ENCODE measurements around the gene WFS1. TPM values are rescaled to one million over a fixed set of nuclear protein-coding genes. Genes with fewer than 3 reads are reported as not detected.

WFS1 gene
- total and polyA plus RNA-seq, 5 donors = 47.9 to 76.6 (median 58.4) TPM

DNA sequence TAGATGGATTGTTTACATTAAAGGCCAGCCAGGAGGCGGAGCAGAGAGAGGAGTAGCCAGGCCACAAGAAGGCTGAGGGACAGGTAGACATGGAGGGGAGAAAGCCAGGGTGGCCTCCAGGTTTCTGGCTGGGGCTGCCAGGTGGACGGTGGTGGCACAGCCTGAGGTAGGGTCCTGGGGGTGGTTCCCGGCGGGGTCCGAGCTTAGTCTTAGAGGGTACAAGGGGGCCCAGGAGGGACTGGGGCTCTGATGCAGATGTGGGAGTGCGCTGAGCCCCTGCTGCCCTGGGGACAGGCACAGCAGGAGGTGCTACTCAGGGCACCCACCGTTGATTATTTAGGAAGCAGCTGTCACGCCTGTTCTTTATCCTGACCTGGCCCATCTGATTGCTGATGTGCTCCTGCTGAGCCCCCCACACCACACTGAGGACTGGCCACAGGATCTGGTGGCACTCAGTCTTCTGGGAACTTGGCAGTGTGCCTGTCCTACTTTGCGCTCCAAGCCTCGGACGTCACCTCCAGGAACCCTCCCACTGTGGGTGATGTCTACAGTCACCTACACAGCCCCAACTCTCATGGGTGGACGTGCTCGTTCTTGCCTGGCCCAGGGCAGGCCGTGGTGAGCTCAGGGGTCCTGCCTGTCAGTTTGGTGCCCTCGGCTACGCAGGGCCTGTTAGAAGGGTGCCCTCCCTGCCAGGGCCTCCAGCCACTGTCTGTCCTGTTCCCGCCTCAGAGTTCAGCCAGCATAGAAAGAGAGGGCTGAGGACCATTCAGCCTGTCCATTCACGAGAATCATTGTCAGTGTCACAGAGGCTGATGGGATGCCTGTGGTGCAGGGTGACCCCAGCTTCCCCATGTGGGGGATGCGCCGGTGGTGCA is 12.0 kb downstream of the WFS1 start:
- peak; percentile 39 to 45 for ATAC-seq
- intact Hi-C loops (cut with DNase I) = no loop called here
- peak; percentile 54 to 82 (median 79) for DNase-seq
- Histone ChIP-seq H3K27ac (ENCODE audit: low read length) (peak overlapping the region; percentile 16), H3K4me1 (ENCODE audit: control insufficient read depth, insufficient read depth, low read length) (peaks cover 22% of the 10 kb centered on the region), H3K4me3 (ENCODE audit: low read length) (no peak overlapping the region), H3K27me3 (ENCODE audit: control insufficient read depth, insufficient read depth) (no peaks in the 10 kb centered on the region), H3K9me3 (ENCODE audit: control insufficient read depth, low read length) (no peaks in the 10 kb centered on the region)
- 61% methylated on average over 20 of the region's 20 CpGs for WGBS

DNA sequence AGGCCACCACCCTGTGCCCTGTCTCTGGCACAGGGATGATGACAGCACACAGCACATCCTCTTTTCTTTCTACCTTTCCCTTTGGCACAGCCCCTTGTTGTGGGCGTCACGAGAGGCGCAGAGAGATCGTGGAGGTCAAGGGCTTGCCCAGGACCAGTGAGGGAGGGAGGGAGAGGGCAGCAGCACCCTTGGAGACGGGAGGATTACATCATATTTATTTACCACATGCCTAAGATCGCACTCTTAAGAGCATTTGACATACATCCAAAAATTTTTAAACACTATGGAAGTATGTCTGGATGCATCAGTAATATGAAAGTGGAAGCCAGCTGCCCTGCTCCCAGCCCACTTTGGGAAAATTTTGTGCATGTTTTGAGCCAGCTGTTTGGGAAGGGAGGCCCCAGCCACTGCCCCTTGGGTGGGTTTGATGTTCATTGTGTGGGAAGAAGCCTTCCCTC is 12.7 kb downstream of the WFS1 start:
- 48% methylated on average over 6 of the region's 6 CpGs for WGBS
- DNase-seq = peak in 1 of 3 donors; percentile 43
- Histone ChIP-seq H3K4me3 (ENCODE audit: low read length) (no peak overlapping the region), H3K4me1 (ENCODE audit: control insufficient read depth, insufficient read depth, low read length) (peaks cover 21% of the 10 kb centered on the region), H3K27ac (ENCODE audit: low read length) (peak overlapping the region; percentile 16), H3K9me3 (ENCODE audit: control insufficient read depth, low read length) (no peaks in the 10 kb centered on the region), H3K27me3 (ENCODE audit: control insufficient read depth, insufficient read depth) (no peaks in the 10 kb centered on the region)
- intact Hi-C loops (cut with DNase I) = no loop called here
- ATAC-seq = peak in 1 of 2 donors; percentile 4

DNA sequence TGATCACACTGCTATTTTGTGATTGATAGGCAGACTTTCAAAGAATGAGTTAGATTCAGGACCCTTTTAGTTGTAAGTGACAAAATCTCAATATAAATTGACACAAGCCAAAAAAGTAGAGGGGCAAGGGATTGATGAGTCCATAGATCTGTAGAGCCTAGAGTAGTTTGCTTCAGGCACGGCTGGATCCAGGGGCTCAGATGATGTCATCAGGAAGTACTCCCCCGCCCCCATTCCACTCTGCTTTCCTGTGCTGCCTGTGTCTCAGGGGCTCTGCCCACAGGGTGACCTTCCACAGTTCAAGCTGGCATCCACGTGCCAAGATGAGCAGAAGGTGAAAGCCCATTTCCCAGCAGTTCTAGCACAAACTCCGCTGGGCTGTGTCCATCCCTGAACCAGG is 13.6 kb downstream of the WFS1 start:
- no peak overlapping the region for H3K27ac ChIP-seq (ENCODE audit: low read length)
- no peaks in the 10 kb centered on the region for H3K9me3 ChIP-seq (ENCODE audit: control insufficient read depth, low read length)
- H3K4me3 ChIP-seq (ENCODE audit: low read length) = no peak overlapping the region
- intact Hi-C loops (cut with DNase I) = no loop called here
- DNase-seq (peak in 2 of 3 donors; percentile 27 to 52), ATAC-seq (no peak)
- H3K27me3 ChIP-seq (ENCODE audit: control insufficient read depth, insufficient read depth) = no peaks in the 10 kb centered on the region
- H3K4me1 ChIP-seq (ENCODE audit: control insufficient read depth, insufficient read depth, low read length) = peaks cover 16% of the 10 kb centered on the region
- 88% methylated on average over 4 of the region's 4 CpGs for WGBS

DNA sequence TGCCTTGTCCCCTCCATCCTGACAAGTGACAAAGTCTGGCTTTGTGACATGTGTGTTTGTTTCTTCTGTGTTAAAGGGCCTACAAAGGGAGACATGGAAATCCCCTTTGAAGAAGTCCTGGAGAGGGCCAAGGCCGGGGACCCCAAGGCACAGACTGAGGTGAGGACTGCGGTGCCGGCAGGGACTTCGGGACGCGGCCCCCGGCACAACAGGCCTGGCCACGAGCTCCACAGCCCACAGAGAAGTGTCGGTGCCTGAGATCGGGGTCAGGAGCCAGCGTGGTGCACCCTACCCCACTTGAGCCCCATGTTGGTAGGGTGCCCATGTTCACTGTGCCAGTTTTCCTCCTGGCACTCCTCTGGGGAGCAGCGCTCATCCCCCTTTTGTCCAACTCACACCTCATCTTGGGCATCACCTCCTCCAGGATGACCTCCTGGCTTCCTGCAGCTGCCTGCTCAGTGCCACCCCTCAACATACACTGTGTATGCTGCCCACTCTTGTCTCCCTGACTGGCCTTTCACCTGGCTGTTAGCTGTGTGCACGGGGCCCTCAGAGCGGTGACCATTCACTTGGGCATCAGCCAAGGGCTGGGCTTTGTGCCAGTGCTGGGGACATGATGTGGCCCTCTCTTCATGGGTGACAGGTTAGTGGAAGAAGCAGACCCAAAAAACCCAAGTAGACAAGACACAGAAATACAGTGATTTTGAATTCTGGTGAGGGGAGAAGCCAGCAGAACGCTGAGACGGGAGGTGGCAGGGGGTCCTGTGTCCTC is 17.6 kb downstream of the WFS1 start:
- intact Hi-C loops (cut with DNase I) = no loop called here
- ATAC-seq = no peak
- no peaks in the 10 kb centered on the region for H3K27me3 ChIP-seq (ENCODE audit: control insufficient read depth, insufficient read depth)
- WGBS = 93% methylated on average over 16 of the region's 16 CpGs
- DNase-seq = no peak
- H3K4me1 ChIP-seq (ENCODE audit: control insufficient read depth, insufficient read depth, low read length) = peaks cover 3% of the 10 kb centered on the region
- no peak overlapping the region for H3K27ac ChIP-seq (ENCODE audit: low read length)
- no peak overlapping the region for H3K4me3 ChIP-seq (ENCODE audit: low read length)
- no peaks in the 10 kb centered on the region for H3K9me3 ChIP-seq (ENCODE audit: control insufficient read depth, low read length)

DNA sequence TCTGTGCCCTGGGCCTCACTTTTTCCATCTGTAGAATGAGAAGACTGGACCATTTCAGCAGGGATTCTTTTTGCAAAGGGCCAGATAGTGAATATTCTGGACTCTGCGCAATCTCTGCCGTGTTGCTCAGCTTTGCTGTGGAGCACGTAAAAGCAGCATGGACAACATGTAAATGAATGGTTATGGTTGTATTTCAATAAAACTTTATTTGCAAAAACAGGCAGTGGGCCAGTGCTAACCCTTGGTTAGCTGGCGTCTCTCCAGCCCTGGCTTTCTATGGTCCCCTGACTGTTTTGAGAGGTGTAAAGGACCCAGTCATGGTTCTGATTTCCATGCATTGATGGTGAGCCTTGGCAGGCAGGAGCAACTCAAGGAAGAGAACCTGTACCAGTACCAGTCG is 18.7 kb downstream of the WFS1 start:
- H3K27ac ChIP-seq (ENCODE audit: low read length) = no peak overlapping the region
- WGBS = 96% methylated on average over 5 of the region's 5 CpGs
- no peak overlapping the region for H3K4me3 ChIP-seq (ENCODE audit: low read length)
- ATAC-seq (no peak), DNase-seq (no peak)
- H3K9me3 ChIP-seq (ENCODE audit: control insufficient read depth, low read length) = no peaks in the 10 kb centered on the region
- no peaks in the 10 kb centered on the region for H3K27me3 ChIP-seq (ENCODE audit: control insufficient read depth, insufficient read depth)
- H3K4me1 ChIP-seq (ENCODE audit: control insufficient read depth, insufficient read depth, low read length) = no peaks in the 10 kb centered on the region
- intact Hi-C loops (cut with DNase I) = no loop called here

DNA sequence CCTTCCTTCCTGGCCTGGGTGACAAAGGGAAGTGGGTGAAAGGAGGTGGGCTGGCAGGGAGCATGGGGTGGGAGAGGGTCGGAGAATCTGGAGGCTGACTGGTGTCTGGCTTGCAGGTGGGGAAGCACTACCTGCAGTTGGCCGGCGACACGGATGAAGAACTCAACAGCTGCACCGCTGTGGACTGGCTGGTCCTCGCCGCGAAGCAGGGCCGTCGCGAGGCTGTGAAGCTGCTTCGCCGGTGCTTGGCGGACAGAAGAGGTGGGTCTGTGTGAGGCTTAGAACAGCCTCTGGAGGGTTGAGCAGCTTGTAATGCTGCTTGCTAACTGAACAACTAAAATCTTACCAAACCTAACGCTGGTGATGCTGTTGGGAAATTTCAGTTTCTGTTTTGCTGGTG is 19.2 kb downstream of the WFS1 start:
- no peak for ATAC-seq
- Histone ChIP-seq H3K9me3 (ENCODE audit: control insufficient read depth, low read length) (no peaks in the 10 kb centered on the region), H3K4me1 (ENCODE audit: control insufficient read depth, insufficient read depth, low read length) (no peaks in the 10 kb centered on the region), H3K4me3 (ENCODE audit: low read length) (no peak overlapping the region), H3K27me3 (ENCODE audit: control insufficient read depth, insufficient read depth) (no peaks in the 10 kb centered on the region), H3K27ac (ENCODE audit: low read length) (no peak overlapping the region)
- intact Hi-C loops (cut with DNase I) = no loop called here
- WGBS = 95% methylated on average over 15 of the region's 15 CpGs
- DNase-seq = no peak

DNA sequence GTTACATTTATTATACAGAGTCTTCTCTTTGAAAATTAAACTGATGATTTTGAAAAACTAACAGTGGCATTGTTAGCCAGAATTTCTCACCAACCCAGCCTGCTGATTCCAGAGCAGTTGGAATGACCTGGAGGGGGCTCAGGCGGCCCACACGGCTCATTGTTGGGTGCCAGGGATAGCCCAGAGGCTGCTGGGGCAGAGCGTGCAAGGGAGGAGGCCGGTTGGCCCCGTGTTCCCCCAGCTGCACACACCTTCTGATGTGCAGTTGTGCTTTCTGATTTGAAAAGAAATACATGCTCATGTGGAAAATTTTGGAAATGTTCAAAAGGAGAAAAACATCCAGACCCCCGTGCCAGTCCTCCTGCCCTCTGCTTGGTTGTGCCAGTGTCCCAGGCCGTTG is 20.6 kb downstream of the WFS1 start:
- H3K27ac ChIP-seq (ENCODE audit: low read length) = no peak overlapping the region
- no peak for DNase-seq
- WGBS = 95% methylated on average over 7 of the region's 7 CpGs
- no peaks in the 10 kb centered on the region for H3K4me1 ChIP-seq (ENCODE audit: control insufficient read depth, insufficient read depth, low read length)
- ATAC-seq = no peak
- intact Hi-C loops (cut with DNase I) = no loop called here
- H3K27me3 ChIP-seq (ENCODE audit: control insufficient read depth, insufficient read depth) = no peaks in the 10 kb centered on the region
- no peaks in the 10 kb centered on the region for H3K9me3 ChIP-seq (ENCODE audit: control insufficient read depth, low read length)
- no peak overlapping the region for H3K4me3 ChIP-seq (ENCODE audit: low read length)

DNA sequence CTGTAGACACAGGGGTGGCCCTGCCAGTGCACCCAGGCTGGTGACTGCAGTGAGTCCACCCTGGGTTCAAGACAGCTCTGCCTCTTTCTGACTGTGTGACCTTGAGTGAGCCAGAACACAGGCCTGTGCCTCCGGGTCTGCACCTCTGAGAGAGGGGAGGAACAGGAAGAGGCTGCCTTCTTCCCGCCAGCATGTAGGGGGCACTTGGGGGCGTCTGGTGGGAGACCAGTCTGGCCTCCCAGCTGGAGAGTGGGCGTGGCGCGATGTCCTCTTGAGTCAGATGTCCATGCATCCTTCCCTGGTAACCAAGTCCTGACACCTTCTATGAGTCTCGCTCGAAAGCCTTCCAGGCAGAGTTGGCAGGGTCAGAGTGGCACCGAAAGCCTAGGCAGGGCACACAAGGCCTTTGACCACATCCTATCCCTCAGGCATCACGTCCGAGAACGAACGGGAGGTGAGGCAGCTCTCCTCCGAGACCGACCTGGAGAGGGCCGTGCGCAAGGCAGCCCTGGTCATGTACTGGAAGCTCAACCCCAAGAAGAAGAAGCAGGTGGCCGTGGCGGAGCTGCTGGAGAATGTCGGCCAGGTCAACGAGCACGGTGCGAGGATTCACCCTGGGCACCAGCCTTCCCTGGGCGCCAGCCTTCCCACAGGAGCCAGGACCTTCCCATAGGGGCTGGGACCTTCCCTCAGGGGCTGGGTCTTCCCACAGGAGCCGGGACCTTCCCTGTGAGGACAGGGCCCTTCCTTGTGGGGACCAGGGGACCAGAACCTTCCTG is 21.3 kb downstream of the WFS1 start:
- intact Hi-C loops (cut with DNase I) = no loop called here
- Histone ChIP-seq H3K4me1 (ENCODE audit: control insufficient read depth, insufficient read depth, low read length) (no peaks in the 10 kb centered on the region), H3K9me3 (ENCODE audit: control insufficient read depth, low read length) (no peaks in the 10 kb centered on the region), H3K27ac (ENCODE audit: low read length) (no peak overlapping the region), H3K27me3 (ENCODE audit: control insufficient read depth, insufficient read depth) (no peaks in the 10 kb centered on the region), H3K4me3 (ENCODE audit: low read length) (no peak overlapping the region)
- 88% methylated on average over 25 of the region's 25 CpGs for WGBS
- ATAC-seq = no peak
- no peak for DNase-seq

DNA sequence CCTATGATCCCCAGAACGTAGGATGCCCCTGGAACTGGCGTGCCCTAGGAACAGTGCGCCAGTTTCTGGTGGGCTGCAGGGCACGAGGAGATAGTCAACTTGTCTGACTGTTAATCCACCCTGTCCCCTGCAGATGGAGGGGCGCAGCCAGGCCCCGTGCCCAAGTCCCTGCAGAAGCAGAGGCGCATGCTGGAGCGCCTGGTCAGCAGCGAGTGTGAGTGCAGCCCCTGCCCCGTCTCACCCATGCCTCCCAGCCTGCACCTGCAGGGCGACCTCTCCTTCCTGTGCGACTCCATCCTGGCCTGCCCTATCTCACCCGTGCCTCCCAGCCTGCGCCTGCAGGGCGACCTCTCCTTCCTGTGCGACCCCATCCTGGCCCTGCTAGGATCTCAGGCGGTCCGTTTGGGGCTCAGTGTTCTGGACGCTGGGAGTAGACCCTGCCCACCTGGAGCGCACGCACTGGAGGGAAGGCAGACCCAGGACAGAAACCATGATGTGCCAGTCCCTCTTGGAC is 22.2 kb downstream of the WFS1 start:
- 81% methylated on average over 21 of the region's 21 CpGs for WGBS
- intact Hi-C loops (cut with DNase I) = no loop called here

DNA sequence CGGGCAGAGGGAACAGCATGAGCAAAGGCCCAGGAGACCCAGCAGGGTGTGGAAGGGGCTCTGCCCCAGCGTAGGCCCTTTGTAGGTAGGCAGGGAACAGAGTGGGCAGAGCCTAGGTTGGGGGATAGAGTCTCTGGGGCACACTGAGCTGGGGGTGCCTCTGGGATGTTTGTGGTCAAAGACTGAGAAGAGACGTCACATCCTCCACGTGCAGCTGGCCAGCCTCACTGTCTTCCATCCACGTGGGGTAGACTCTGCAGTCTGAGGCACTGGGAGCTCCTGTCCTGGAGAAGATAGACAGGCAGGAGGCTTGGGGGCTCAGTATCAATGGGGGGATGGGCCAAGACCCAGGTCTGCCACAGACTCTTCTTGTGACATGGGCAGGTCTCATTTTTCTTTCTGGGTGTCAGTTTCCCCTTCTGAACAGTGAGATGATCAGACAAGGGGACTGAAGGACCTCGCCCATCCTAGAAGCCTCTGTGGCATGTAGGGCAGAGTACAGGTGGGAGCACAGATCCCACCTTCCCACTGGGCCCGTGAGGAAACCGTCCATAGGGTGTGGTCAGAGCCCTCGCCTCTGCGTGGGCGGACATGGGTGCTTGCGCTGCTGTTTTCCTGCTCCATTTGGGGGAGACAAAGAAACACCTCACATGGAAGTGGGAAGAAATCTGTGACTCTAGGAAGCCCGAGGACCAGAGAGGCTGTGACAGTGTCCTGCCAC is 22.9 kb downstream of the WFS1 start:
- DNase-seq (no peak), ATAC-seq (no peak)
- H3K9me3 ChIP-seq (ENCODE audit: control insufficient read depth, low read length) = no peaks in the 10 kb centered on the region
- 80% methylated on average over 13 of the region's 13 CpGs for WGBS
- no peak overlapping the region for H3K4me3 ChIP-seq (ENCODE audit: low read length)
- intact Hi-C loops (cut with DNase I) = no loop called here
- H3K27me3 ChIP-seq (ENCODE audit: control insufficient read depth, insufficient read depth) = no peaks in the 10 kb centered on the region
- H3K4me1 ChIP-seq (ENCODE audit: control insufficient read depth, insufficient read depth, low read length) = no peaks in the 10 kb centered on the region
- no peak overlapping the region for H3K27ac ChIP-seq (ENCODE audit: low read length)

More for the DNA sequence above, 22.2 kb downstream of the WFS1 start:
- Histone ChIP-seq H3K4me1 (ENCODE audit: control insufficient read depth, insufficient read depth, low read length) (no peaks in the 10 kb centered on the region), H3K27me3 (ENCODE audit: control insufficient read depth, insufficient read depth) (no peaks in the 10 kb centered on the region), H3K4me3 (ENCODE audit: low read length) (no peak overlapping the region), H3K27ac (ENCODE audit: low read length) (no peak overlapping the region), H3K9me3 (ENCODE audit: control insufficient read depth, low read length) (no peaks in the 10 kb centered on the region)
- DNase-seq (no peak), ATAC-seq (no peak)
